ENCODE measurements around the gene UTP14C.
A peak's percentile ranks its signal among the peaks of the same experiment; 100 is the strongest.

The UTP14C gene

DNA sequence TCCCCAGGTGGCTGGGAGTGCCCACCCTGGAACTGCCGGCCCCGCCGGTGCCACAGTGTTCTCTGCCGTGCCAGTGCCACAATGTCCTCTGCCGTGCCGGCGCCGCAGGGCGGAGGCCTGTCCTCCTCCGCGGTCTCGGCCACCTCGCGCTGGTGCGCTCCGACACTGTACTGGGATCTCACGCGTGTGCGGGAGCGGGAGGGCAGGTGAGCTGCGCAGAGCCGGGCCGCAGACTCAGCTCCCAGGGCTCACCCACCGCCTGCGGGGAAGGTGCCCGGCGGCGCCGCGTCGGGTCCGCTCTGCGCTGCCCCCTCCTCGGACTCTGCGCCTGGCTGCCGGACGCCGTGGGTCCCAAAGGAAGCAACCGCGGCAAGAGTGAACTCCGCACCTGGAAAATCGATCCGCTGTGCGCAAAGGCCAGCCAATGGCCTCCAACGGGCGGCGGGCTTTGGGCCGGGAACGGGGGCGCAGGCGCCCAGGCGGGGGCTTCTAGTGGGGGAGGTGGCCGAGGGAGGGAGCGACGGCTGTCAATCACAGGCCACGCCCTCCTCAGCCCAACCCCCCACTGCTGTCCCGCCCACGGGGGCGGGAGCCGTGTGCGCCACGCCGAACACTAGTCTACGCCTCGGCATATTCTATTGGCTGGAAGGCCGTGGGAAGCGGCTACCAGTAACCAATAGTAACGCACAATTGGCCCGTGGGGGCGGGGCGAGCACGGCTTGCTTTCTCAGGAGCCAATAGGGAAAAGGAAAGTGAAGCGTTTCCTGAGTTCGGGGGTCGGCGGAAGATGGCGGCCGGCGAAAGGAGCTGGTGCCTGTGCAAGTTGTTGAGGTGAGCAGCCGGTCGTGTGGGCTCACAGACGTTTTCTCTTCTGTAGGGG is 12.6 kb upstream of the UTP14C start, which contains the start of gene ALG11:
ALG11 (plus strand) TSS at position 767 of the 880 bp plus-strand sequence; CDS start at position 788, 21 bp downstream.
- TF ChIP-seq, protein P1, sequence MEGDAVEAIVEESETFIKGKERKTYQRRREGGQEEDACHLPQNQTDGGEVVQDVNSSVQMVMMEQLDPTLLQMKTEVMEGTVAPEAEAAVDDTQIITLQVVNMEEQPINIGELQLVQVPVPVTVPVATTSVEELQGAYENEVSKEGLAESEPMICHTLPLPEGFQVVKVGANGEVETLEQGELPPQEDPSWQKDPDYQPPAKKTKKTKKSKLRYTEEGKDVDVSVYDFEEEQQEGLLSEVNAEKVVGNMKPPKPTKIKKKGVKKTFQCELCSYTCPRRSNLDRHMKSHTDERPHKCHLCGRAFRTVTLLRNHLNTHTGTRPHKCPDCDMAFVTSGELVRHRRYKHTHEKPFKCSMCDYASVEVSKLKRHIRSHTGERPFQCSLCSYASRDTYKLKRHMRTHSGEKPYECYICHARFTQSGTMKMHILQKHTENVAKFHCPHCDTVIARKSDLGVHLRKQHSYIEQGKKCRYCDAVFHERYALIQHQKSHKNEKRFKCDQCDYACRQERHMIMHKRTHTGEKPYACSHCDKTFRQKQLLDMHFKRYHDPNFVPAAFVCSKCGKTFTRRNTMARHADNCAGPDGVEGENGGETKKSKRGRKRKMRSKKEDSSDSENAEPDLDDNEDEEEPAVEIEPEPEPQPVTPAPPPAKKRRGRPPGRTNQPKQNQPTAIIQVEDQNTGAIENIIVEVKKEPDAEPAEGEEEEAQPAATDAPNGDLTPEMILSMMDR (IDR thresholded peaks at IDR 0.05; ENCODE audit: extremely low read depth, missing control alignments) = no peak
- peak; percentile 98 for DNase-seq (ENCODE audit: low spot score)

DNA sequence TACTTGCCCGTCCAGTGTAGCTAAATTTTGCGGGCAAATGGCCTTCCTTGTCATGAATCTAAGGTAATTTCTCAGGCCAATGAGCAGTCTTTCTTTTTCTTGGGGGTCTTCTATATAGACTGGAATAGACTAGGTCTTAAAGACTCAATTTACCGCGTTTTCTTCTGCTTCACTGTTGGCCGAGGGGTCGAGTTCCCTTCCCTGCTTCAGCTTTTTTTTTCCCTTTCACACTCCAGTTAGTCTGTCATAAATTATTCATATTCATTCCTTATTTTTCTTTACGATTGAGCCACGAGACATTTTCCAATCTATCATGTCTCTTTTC is 12.0 kb upstream of the UTP14C start:
- TF ChIP-seq, protein P1 (IDR thresholded peaks at IDR 0.05; ENCODE audit: extremely low read depth, missing control alignments) = no peak
- no peak for DNase-seq (ENCODE audit: low spot score)

DNA sequence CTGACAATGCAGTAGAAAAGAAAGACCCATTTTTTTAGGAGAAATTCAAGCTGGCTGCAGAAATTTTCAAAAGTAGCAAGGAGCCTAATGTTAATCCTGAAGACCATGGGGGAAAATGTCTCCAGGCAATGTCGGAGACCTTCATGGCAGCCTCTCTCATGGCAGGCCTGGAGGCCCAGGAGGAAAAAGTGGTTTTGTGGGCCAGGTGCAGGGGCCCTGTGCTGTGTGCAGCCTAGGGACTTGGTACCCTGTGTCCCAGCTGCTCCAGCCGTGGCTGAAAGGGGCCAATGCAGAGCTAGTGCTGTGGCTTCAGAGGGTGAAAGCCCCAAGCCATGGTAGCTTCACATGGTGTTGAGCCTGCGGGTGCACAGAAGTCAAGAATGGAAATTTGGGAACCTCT is 8.2 kb upstream of the UTP14C start:
- DNase-seq (ENCODE audit: low spot score) = no peak
- TF ChIP-seq, protein P1 (IDR thresholded peaks at IDR 0.05; ENCODE audit: extremely low read depth, missing control alignments) = no peak

DNA sequence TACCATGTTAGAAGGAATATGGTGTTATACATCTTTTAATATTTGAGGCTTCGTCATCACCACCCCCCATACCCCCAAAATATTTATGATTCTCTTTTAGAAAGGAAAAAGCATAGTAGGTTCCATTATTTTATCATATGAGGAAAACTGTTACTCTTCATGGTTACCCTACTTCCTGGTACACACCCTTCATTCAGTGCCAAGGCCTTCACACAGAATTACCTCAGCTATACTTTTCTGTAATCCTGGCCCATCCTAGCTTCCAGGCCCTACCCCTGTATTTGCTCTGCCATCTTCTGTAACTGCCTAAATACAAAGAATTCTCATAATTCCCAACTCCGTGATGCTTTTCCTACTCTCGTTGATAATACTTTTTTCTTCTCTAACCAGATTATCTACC is 4.3 kb upstream of the UTP14C start:
- TF ChIP-seq, protein P1 (IDR thresholded peaks at IDR 0.05; ENCODE audit: extremely low read depth, missing control alignments) = no peak
- no peak for DNase-seq (ENCODE audit: low spot score)

DNA sequence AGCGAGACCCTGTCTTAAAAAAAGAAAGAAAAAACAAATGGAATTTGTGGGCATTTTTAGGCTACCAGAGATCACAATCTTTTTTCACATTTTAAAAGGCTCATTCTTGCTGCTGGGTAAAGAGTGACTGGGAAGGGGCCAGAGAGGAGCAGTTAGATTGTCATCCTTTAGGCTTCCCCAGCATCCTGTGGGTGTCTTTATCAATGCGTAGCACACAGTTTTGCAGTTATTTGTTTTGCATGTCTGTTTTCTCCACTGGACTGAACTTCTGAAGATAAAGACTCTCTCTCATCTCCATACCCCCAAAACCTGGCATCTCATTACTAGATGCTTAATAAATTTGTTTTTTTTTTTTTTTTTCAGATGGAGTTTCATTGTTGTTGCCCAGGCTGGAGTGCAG is 2.1 kb upstream of the UTP14C start:
- TF ChIP-seq, protein P1 (IDR thresholded peaks at IDR 0.05; ENCODE audit: extremely low read depth, missing control alignments) = no peak
- no peak for DNase-seq (ENCODE audit: low spot score)

- TF ChIP-seq, protein P1 (IDR thresholded peaks at IDR 0.05; ENCODE audit: extremely low read depth, missing control alignments) = no peak
These were observed 1.2 kb downstream of the UTP14C start for GRCh38 chr13:52025475-52026245.

GRCh38 chr13:52026246-52026626 is 1.7 kb downstream of the UTP14C start:
- TF ChIP-seq, protein P1 (IDR thresholded peaks at IDR 0.05; ENCODE audit: extremely low read depth, missing control alignments) = no peak
- no peak for DNase-seq (ENCODE audit: low spot score)

More at GRCh38 chr13:52025475-52026245, 1.2 kb downstream of the UTP14C start:
- DNase-seq (ENCODE audit: low spot score) = no peak

Measured in GM20000 (cell line).